GM10248 (cell line): Measurements from ENCODE around the gene SH3BGRL2.

ENCODE experiments used
- CTCF ChIA-PET: fragments of 300-600 bp; sonication (Branson Sonifier 250); formaldehyde crosslinking; extraction: SDS; loops from one replicate; lab custom pipeline; 2021; ENCODE audit warnings: antibody characterized with exemption; lab: Yijun Ruan, JAX
- POLR2A ChIA-PET: fragments of 350-650 bp; sonication (Branson Sonifier 250); formaldehyde crosslinking; extraction: SDS; loops from one replicate; lab custom pipeline; 2020; ENCODE audit warnings: antibody characterized with exemption; lab: Yijun Ruan, JAX
- DNase-seq: peaks from one replicate; pipeline ENCODE4 v3.0.0; 2012; ENCODE audit errors: extremely low spot score
- CTCF ChIP-seq: IDR thresholded peaks from 2 replicates; pipeline ENCODE4 v1.5.1; 2012; ENCODE audit warnings: mild to moderate bottlenecking, low read depth; ENCODE audit errors: extremely low read depth, missing control alignments, control extremely low read depth

SH3BGRL2 gene

GRCh38 chr6:79717989-79718388 lies 86.9 kb downstream of the SH3BGRL2 start:
- DNase-seq, result no peak
- CTCF ChIA-PET, result interaction anchor here (1.0 to 1.7 kb wide), 6 partner anchors 9 to 46 kb away, joined by 3 to 4 read pairs (median 4); no protein-coding TSS in a partner anchor
- POLR2A ChIA-PET, result no interaction called here
- no peak for TF ChIP-seq CTCF

GRCh38 chr6:79718509-79719247 lies 87.5 kb downstream of the SH3BGRL2 start:
- no peak for DNase-seq
- no peak for TF ChIP-seq CTCF
- POLR2A ChIA-PET, result no interaction called here
- CTCF ChIA-PET, result interaction anchor here (1.0 to 1.7 kb wide), 5 partner anchors 10 to 47 kb away, joined by 3 to 4 read pairs (median 4); no protein-coding TSS in a partner anchor

- ChIA-PET POLR2A (no interaction called here), CTCF (interaction anchor here (1.6 to 1.7 kb wide), 3 partner anchors 11 to 34 kb away, joined by 4 read pairs; no protein-coding TSS in a partner anchor)
- TF ChIP-seq CTCF, result no peak
- no peak for DNase-seq
Observed at GRCh38 chr6:79719248-79719960, 88.3 kb downstream of the SH3BGRL2 start.

- TF ChIP-seq CTCF, result no peak
- no peak for DNase-seq
- ChIA-PET POLR2A (no interaction called here), CTCF (interaction anchor here (1.5 kb wide), 1 partner anchor 9 kb away, joined by 3 read pairs; no protein-coding TSS in a partner anchor)
Observed at GRCh38 chr6:79724816-79725215, 93.7 kb downstream of the SH3BGRL2 start.

- no peak for TF ChIP-seq CTCF
- DNase-seq, result no peak
- ChIA-PET CTCF (no interaction called here), POLR2A (no interaction called here)
Observed at GRCh38 chr6:79731471-79731870, 100.3 kb downstream of the SH3BGRL2 start.

GRCh38 chr6:79733388-79733787 lies 102.3 kb downstream of the SH3BGRL2 start:
- CTCF ChIA-PET, result no interaction called here
- POLR2A ChIA-PET, result no interaction called here
- no peak for TF ChIP-seq CTCF
- DNase-seq, result no peak
